Tibial nerve (tissue), 4 donors: ENCODE results near the gene HOATZ.

Experiments
- CTCF ChIP-seq, 5 experiments: fragments of 200-600 bp in 3 of 5; fragments of 450-650 bp in 2 of 5; sonication (generic) in 3 of 5; IDR thresholded peaks; one replicate each; pipeline ENCODE4 v1.5.1; 2016 to 2019; ENCODE audit warnings: antibody characterized with exemption in 5 of 5, mild to moderate bottlenecking in 3 of 5, moderate library complexity in 2 of 5
- EP300 ChIP-seq, 2 donors: sonication (generic); formaldehyde crosslinking; IDR thresholded peaks; one replicate each; pipeline ENCODE4 v1.6.1; 2017; ENCODE audit warnings: antibody characterized with exemption in 2 of 2, mild to moderate bottlenecking in 1 of 2
- POLR2A ChIP-seq, 2 donors: fragments of 450-650 bp; IDR thresholded peaks; one replicate each; pipeline ENCODE4 v1.6.1; 2017; ENCODE audit warnings: antibody characterized with exemption in 2 of 2, mild to moderate bottlenecking in 2 of 2, moderate library complexity in 2 of 2

GRCh38 chr11:111585371-111585770, 70.8 kb downstream of the HOATZ start:
- no peak for TF ChIP-seq CTCF (IDR thresholded peaks at IDR 0.05)
- no peak for TF ChIP-seq POLR2A (IDR thresholded peaks at IDR 0.05)
- TF ChIP-seq EP300 (IDR thresholded peaks at IDR 0.05): no peak
